ENCODE results near the gene PPOX.

PPOX gene

GRCh38 chr1:161165742-161166668 lies at the start of gene PPOX:
Gene PPOX, plus strand, starts transcription at chr1:161166426. Its CDS starts 422 bp downstream, at chr1:161166848.
- DNase-seq, result peak; percentile 88

- peak; percentile 62 for DNase-seq
These were observed 48.3 kb upstream of the PPOX start, which contains the start of the genes NIT1 and PFDN2 for GRCh38 chr1:161117759-161118581. Gene NIT1, plus strand, starts transcription at chr1:161118105. Its CDS starts 72 bp downstream, at chr1:161118177. Gene PFDN2, minus strand, starts transcription at chr1:161118037. Its CDS starts 11 bp downstream, at chr1:161118026.

- no peak for DNase-seq
These were observed 46.9 kb upstream of the PPOX start for GRCh38 chr1:161119092-161119903.

GRCh38 chr1:161121042-161121650 lies 45.1 kb upstream of the PPOX start:
- DNase-seq, result no peak

- DNase-seq, result no peak
These were observed 44.4 kb upstream of the PPOX start for GRCh38 chr1:161121834-161122233.

- DNase-seq, result no peak
These were observed 43.3 kb upstream of the PPOX start for GRCh38 chr1:161122967-161123366.

GRCh38 chr1:161127649-161128048 lies 38.6 kb upstream of the PPOX start:
- DNase-seq, result no peak

GRCh38 chr1:161128591-161129420 lies 37.4 kb upstream of the PPOX start:
- DNase-seq, result no peak

- no peak for DNase-seq
These were observed 36.0 kb upstream of the PPOX start for GRCh38 chr1:161130266-161130665.

- DNase-seq, result no peak
These were observed 34.5 kb upstream of the PPOX start for GRCh38 chr1:161131523-161132409.

GRCh38 chr1:161132410-161133219 lies 33.6 kb upstream of the PPOX start, which contains the start of gene DEDD:
Gene DEDD, minus strand, starts transcription at chr1:161132667. Its CDS starts 8,205 bp downstream, at chr1:161124462.
- DNase-seq, result peak; percentile 87

- DNase-seq, result no peak
These were observed 32.9 kb upstream of the PPOX start for GRCh38 chr1:161133220-161133740.

- DNase-seq, result no peak
These were observed 28.3 kb upstream of the PPOX start for GRCh38 chr1:161137881-161138280.

- DNase-seq, result no peak
These were observed 27.8 kb upstream of the PPOX start for GRCh38 chr1:161138431-161138830.

GRCh38 chr1:161139766-161140165 lies 26.5 kb upstream of the PPOX start:
- no peak for DNase-seq

- DNase-seq, result no peak
These were observed 25.3 kb upstream of the PPOX start for GRCh38 chr1:161140755-161141400.

- no peak for DNase-seq
These were observed 20.4 kb upstream of the PPOX start for GRCh38 chr1:161145832-161146231.

- no peak for DNase-seq
These were observed 13.1 kb upstream of the PPOX start for GRCh38 chr1:161153176-161153575.

Measured in T1000 (cell line).